HG02588 (cell line): Measurements from ENCODE around the gene SPAG17.

Source experiments
- ATAC-seq: cut with Tn5 transposase; IDR thresholded peaks from one replicate; pipeline ENCODE4 v1.9.1; 2021; ENCODE audit warnings: mild to moderate bottlenecking, moderate library complexity; ENCODE audit not compliant: unreplicated experiment

The SPAG17 gene

GRCh38 chr1:118122234-118123004, 62.6 kb downstream of the SPAG17 start:
- ATAC-seq, result no peak

DNA sequence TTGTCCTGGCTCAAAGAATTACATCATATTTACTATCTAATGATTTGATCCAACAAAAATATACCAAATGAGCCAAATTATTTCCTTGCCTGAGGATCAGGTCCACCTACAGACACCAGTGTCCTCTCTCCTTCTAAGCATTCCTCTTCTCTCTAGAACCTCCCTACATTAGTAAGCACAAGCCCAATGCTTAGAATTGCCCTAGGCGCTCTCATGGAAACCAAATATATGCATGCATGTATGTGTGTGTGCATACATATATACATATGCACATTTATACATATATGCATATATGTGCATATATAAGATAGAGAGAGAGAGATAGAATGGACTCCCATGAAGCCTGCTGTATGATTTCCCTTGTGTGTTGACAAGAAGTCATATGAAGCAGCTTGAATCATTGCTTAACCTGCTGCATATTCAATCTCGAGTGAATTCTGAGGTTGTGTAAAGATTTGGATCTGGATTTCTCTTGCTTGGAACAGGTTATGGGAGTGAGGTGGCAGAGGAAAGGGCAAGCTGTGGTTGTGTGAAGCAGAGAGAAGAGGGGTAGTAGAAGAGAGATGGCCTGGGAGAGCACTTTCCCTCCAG, 66.1 kb downstream of the SPAG17 start:
- no peak for ATAC-seq

DNA sequence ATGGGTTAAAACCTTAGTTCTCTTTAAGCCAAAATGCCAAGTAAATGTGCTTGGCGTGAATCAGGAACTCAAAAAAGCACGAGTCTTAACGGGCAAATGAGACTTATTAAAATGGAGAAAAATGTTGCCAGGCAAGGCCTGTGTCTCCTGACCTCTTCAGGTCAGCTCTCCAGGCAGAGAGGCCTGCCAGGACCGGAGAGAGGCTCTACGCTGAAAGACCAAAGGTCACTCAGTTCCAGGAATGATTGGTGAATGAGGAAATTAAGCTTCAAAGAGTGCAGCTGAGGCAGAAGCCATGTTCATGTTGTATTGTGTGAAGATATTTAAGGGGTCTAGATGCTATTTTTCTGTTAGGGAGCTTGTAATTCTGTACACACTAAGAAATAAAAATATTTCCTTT, 66.6 kb downstream of the SPAG17 start:
- no peak for ATAC-seq

DNA sequence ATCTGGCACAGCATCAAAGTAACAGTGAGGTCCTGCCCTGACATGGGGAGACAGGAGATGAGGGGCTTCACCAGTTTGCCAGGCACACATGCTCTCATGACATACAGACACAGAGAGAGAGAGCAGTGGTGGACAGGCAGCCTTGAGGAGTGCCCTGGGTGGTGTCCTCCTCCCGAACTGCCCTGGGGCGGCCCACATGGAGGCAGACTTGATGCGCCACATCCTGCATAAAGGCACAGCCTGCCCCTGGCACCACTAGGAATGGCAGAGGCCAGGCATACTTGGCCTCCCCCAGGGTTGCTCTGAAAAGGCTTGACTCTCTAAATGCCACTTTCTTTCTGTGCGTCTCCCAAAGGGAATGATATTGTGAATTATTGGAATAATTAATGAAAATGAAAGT, 67.5 kb downstream of the SPAG17 start:
- ATAC-seq, result no peak

DNA sequence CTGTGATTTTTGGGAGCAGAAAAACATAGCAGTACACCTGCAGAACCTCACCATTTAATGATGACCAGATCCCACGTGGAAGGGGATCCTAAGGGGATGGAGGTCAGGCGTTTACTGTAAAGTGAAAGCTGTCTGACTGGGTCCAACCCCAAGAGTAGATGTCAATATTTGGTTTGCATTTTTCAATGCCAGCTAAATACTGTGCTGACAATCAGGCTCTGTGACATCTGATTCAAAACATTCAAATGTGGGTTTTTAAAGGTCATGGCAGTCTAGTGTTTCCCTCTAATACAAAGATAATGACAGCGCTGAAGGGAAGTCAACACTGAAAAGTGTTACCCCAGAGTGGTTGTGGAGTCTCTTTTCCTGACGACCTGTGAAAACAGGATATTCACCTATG, 68.1 kb downstream of the SPAG17 start:
- ATAC-seq, result no peak

- no peak for ATAC-seq
These were observed 68.6 kb downstream of the SPAG17 start for GRCh38 chr1:118116401-118116800.

- no peak for ATAC-seq
These were observed 69.3 kb downstream of the SPAG17 start for GRCh38 chr1:118115567-118116295.

GRCh38 chr1:118113261-118113660, 71.8 kb downstream of the SPAG17 start:
- ATAC-seq, result no peak

DNA sequence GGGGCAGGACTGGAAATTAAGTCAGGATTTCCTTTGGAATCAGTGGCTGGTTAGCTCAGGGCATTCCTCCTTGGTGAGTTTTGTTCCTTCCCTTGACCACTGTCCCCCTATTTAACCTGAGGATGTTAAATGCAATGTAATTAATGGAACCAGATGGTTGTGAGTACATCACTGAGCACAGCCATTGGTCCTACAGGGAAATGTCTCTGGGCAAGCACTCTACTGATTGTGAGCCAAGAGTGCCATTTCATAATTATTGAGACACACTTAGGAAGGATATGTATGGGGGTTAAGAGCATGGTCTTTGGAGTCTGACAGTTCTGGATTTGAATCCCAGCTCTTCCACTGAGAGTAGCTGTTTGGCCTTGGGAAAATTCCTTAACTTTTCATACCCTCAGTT, 74.4 kb downstream of the SPAG17 start:
- no peak for ATAC-seq

DNA sequence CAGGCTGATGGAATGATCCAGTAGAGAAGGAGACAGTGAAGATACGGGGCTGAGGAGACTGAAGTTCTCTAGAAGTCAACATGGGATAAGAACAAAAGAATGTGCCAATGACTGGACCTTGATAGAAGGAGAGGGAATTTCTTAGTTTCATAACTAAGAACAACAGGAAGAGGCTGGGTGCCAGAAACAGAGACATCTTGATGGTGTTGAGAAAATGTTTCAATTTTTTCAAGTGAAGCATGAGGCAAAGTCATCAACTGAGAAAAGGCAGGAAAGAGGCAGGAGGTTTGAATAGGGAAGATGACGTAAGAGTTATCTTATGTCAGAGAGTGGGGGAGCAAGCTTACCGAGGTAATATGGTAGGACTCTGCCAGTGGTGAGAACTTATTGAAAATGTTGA, 80.1 kb downstream of the SPAG17 start:
- ATAC-seq, result no peak

- no peak for ATAC-seq
These were observed 82.6 kb downstream of the SPAG17 start for GRCh38 chr1:118102445-118102844.

- no peak for ATAC-seq
These were observed 83.0 kb downstream of the SPAG17 start for GRCh38 chr1:118101999-118102398.

GRCh38 chr1:118101515-118101844, 83.5 kb downstream of the SPAG17 start:
- ATAC-seq, result no peak

DNA sequence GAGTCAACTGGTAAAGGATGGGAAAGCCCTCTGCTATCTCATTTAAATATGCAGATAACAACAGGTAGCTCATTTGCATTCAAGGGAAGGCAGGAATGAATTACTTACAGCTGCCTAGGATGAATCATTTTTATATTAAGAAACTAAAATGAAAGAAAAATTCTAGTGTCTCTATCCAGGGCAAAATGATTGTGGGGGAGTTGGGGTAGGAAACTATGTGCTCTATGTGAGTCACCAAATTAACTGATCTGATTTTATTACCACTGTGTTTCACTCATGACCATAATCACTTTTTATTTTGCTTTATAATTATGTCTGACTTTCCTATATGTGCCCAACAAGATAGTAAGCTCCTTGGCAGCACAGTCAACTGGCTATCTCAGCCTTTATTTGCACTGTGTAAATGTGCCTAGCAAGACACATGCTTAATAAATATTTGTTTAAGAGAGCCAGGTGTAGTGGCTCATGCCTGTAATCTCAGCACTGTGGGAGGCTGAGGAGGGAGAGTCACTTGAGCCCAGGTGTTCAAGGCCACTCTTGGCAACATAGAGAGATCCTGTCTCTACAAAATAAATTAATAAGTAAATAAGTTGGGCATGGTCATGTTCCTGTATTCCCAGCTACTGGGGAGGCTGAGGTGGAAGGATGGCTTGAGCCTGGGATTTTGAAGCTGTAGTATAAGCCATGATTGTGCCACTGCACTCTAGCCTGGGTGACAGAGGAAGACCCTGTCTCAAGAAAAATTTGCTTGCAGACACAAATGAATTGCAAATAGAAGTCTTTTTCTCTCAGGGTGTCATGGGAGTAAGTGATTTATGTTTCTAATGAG, 84.1 kb downstream of the SPAG17 start:
- no peak for ATAC-seq

GRCh38 chr1:118099686-118100085, 85.3 kb downstream of the SPAG17 start:
- no peak for ATAC-seq

- no peak for ATAC-seq
These were observed 87.2 kb downstream of the SPAG17 start for GRCh38 chr1:118097622-118098348.

GRCh38 chr1:118093017-118093416, 92.0 kb downstream of the SPAG17 start:
- no peak for ATAC-seq

DNA sequence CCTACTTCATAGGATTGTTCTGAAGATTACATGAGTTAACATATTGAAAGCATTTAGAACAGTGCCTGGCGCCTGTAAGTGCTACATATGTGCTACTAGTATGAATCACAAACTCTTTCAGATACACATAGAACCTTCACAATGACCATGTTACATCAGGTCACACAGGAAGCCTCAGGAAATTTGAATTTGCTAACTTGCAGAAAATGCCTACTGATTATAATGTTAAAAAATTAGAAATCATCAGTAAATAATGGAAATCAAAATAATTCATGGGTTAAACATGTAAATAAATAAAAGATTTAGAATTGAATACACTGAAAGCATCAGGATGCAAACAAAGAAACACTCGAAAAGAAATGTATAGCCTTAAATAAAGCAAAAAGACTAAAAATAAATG, 94.9 kb downstream of the SPAG17 start:
- no peak for ATAC-seq

- ATAC-seq, result no peak
These were observed 99.7 kb downstream of the SPAG17 start for GRCh38 chr1:118085365-118085764.

DNA sequence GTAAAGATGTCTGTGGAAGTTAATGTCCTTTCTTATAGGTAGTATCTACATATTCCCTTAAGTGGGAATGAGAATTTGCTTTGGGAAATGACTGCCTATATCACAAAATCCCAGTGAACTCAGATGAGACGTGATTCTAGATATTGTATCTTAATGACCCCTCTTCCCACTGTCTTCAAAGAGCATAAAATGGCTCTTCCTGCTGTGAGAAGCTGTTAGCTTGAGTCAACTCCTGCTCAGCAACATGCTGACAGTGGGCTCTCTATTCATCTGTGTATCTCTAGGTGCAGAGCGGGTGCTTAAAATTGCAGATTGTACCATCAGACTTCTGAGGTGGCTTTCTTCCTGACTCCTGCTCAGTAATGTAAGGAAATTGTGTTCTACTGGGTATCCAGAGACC, 100.6 kb downstream of the SPAG17 start:
- no peak for ATAC-seq

- ATAC-seq, result no peak
These were observed 102.0 kb downstream of the SPAG17 start for GRCh38 chr1:118082984-118083383.
